Neuronal stem cell (in vitro differentiated cells): ENCODE results near the gene SEPTIN5.
A peak's percentile ranks its signal among the peaks of the same experiment; 100 is the strongest.

Experiments
- DNase-seq: peaks from one replicate; pipeline ENCODE4 v3.0.0-alpha.2; 2013; ENCODE audit warnings: low spot score
- H2AFZ ChIP-seq: one replicate; pipeline ENCODE4 v1.6.1; 2013; ENCODE audit warnings: mild to moderate bottlenecking, low read length, inconsistent platforms
- H2AK5ac ChIP-seq: 2 replicates; pipeline ENCODE4 v1.6.1; 2013; ENCODE audit warnings: low read depth, mild to moderate bottlenecking, inconsistent platforms, low read length, moderate library complexity, mixed read lengths
- H2BK120ac ChIP-seq: 2 replicates; pipeline ENCODE4 v1.6.1; 2013; ENCODE audit warnings: low read depth, mild to moderate bottlenecking, inconsistent platforms, low read length, moderate library complexity, mixed read lengths
- H2BK12ac ChIP-seq: one replicate; pipeline ENCODE4 v1.6.1; 2013; ENCODE audit warnings: low read length, inconsistent platforms
- H2BK15ac ChIP-seq: 2 replicates; pipeline ENCODE4 v1.6.1; 2013; ENCODE audit warnings: mild to moderate bottlenecking, low read length, inconsistent platforms, mixed read lengths
- H2BK5ac ChIP-seq: one replicate; pipeline ENCODE4 v1.6.1; 2013; ENCODE audit warnings: inconsistent platforms, mild to moderate bottlenecking, low read length, moderate library complexity
- H3K14ac ChIP-seq: one replicate; pipeline ENCODE4 v1.6.1; 2013; ENCODE audit warnings: low read length, inconsistent platforms
- H3K18ac ChIP-seq: 2 replicates; pipeline ENCODE4 v1.6.1; 2013; ENCODE audit warnings: low read length, inconsistent platforms
- H3K23ac ChIP-seq: 2 replicates; pipeline ENCODE4 v1.6.1; 2013; ENCODE audit warnings: low read depth, mild to moderate bottlenecking, mixed read lengths, low read length, inconsistent platforms; ENCODE audit not compliant: poor library complexity
- H3K27ac ChIP-seq: replicated peaks from 3 replicates; pipeline ENCODE4 v1.5.1; 2013; ENCODE audit warnings: low read length, inconsistent platforms
- H3K27me3 ChIP-seq, 3 experiments: 2 replicates each; pipeline ENCODE4 v1.6.1; 2013; ENCODE audit warnings: low read length in 3 of 3, mild to moderate bottlenecking in 2 of 3, inconsistent platforms in 1 of 3, low read depth in 1 of 3, mixed read lengths in 1 of 3, moderate library complexity in 1 of 3; ENCODE audit not compliant: control insufficient read depth in 3 of 3, insufficient read depth in 3 of 3
- H3K36me3 ChIP-seq, 2 donors: replicated peaks in 1 of 2; 2 replicates each; pipeline ENCODE4 v1.6.1; 2013; ENCODE audit warnings: low read length in 2 of 2; ENCODE audit not compliant: control insufficient read depth in 2 of 2, insufficient read depth in 2 of 2
- H3K4ac ChIP-seq: 2 replicates; pipeline ENCODE4 v1.6.1; 2013; ENCODE audit warnings: inconsistent platforms, mild to moderate bottlenecking, low read length, moderate library complexity
- H3K4me1 ChIP-seq, 2 donors: 1 replicate in 1 of 2; 2 replicates in 1 of 2; pipeline ENCODE4 v1.6.1; 2013; ENCODE audit warnings: low read length in 2 of 2, low read depth in 1 of 2; ENCODE audit not compliant: control insufficient read depth in 2 of 2, insufficient read depth in 1 of 2
- H3K4me2 ChIP-seq: one replicate; pipeline ENCODE4 v1.6.1; 2013; ENCODE audit warnings: mild to moderate bottlenecking, low read length, inconsistent platforms; ENCODE audit not compliant: insufficient read depth, poor library complexity, severe bottlenecking
- H3K4me3 ChIP-seq, 2 donors: 2 replicates each; pipeline ENCODE4 v1.5.1; 2013; ENCODE audit warnings: low read length in 2 of 2, mild to moderate bottlenecking in 2 of 2, inconsistent platforms in 1 of 2, moderate library complexity in 1 of 2
- H3K79me1 ChIP-seq: one replicate; pipeline ENCODE4 v1.6.1; 2013; ENCODE audit warnings: low read depth, mild to moderate bottlenecking, inconsistent platforms, low read length, moderate library complexity
- H3K9ac ChIP-seq: one replicate; pipeline ENCODE4 v1.6.1; 2013; ENCODE audit warnings: mild to moderate bottlenecking, low read depth, low read length, inconsistent platforms; ENCODE audit not compliant: poor library complexity
- H3K9me3 ChIP-seq, 2 donors: replicated peaks in 1 of 2; 2 replicates each; pipeline versions ENCODE3 to v1.6.1; 2013; ENCODE audit warnings: low read length in 2 of 2, mild to moderate bottlenecking in 2 of 2, inconsistent platforms in 1 of 2, low read depth in 1 of 2, mixed read lengths in 1 of 2, moderate library complexity in 1 of 2; ENCODE audit not compliant: control insufficient read depth in 2 of 2, insufficient read depth in 1 of 2
- H4K8ac ChIP-seq: one replicate; pipeline ENCODE4 v1.6.1; 2013; ENCODE audit warnings: low read depth, mild to moderate bottlenecking, inconsistent platforms, low read length, moderate library complexity
- H4K91ac ChIP-seq: one replicate; pipeline ENCODE4 v1.6.1; 2013; ENCODE audit warnings: low read length, low read depth, mild to moderate bottlenecking, inconsistent platforms; ENCODE audit not compliant: poor library complexity
- WGBS, 2 donors: extraction: QIAGEN DNeasy Blood & Tissue Kit; methylation state at CpG; one replicate each; pipeline ENCODE4 v1.1.7; 2013; ENCODE audit warnings: missing lambda C conversion rate in 2 of 2, mixed read lengths in 1 of 2; ENCODE audit not compliant: insufficient read length in 2 of 2, insufficient replicate concordance in 1 of 2; ENCODE audit errors: extremely low coverage in 2 of 2; 5-methylcytosine and 5-hydroxymethylcytosine counted together

SEPTIN5 gene

DNA sequence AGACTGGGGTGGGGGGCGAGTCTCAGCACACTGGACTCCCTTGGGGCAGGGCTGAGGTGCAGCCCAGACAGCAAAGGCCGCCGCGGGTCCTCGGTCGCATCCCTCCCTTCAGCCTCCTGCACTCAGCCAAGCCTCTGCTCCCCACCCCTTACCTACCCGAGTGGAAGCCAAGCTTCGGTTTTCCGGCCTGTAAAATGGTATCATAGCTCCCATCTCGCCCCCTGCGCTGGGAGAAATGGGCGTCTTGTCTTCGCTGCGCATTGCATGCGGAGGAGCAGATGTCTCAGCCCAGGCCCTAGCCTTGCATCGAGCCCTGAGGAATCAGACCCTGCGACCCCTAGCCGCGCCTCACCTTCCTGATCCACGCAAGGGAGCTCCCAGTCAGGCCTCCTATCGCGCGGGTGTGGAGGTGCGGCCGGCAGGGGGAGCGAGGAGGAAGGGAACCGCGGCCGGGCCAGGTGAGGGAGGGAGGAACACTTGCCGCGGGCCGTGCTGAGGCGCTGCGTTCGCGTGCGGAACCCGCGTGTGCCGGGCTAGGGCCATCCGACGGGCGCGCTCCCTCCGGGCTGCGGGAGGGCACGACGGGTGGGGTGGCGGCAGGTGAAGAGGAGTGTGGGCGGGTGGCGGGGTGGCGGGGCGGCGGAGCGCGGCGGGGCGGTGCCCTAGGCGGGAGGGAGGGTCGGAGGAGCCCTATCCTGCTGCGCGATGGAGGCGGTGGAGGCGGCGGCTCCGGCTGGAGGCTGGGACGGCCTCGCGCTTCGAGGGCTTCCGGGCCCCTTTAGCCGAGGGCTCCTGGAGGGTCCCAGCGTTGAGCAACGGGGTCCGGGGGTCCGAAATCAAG lies 42.2 kb downstream of the SEPTIN5 start:
- Histone ChIP-seq H2BK15ac (no peak overlapping the region), H3K79me1 (no peaks in the 10 kb centered on the region), H3K14ac (no peak overlapping the region), H4K91ac (no peak overlapping the region), H2BK5ac (no peak overlapping the region), H3K9ac (no peak overlapping the region), H3K27me3 (peaks cover 52 to 94% (median 85%) of the 10 kb centered on the region in 3 experiments), H2BK12ac (no peak overlapping the region), H3K4me3 (peak overlapping the region in 1 of 2 donors; percentile 26), H3K36me3 (no peaks in the 10 kb centered on the region), H2AFZ (no peak overlapping the region), H3K27ac (no peak overlapping the region), H2AK5ac (peak overlapping the region; percentile 82), H3K9me3 (peaks cover 0 to 5% of the 10 kb centered on the region in 2 donors), H3K4me2 (peak overlapping the region; percentile 30), H3K23ac (peak overlapping the region; percentile 100), H3K18ac (no peak overlapping the region), H3K4ac (no peak overlapping the region), H4K8ac (no peak overlapping the region), H2BK120ac (no peak overlapping the region), H3K4me1 (peaks cover 7 to 19% of the 10 kb centered on the region in 2 donors)
- WGBS, 2 donors = no CpG with 5 or more reads among the region's 76 CpGs
- no peak for DNase-seq

DNA sequence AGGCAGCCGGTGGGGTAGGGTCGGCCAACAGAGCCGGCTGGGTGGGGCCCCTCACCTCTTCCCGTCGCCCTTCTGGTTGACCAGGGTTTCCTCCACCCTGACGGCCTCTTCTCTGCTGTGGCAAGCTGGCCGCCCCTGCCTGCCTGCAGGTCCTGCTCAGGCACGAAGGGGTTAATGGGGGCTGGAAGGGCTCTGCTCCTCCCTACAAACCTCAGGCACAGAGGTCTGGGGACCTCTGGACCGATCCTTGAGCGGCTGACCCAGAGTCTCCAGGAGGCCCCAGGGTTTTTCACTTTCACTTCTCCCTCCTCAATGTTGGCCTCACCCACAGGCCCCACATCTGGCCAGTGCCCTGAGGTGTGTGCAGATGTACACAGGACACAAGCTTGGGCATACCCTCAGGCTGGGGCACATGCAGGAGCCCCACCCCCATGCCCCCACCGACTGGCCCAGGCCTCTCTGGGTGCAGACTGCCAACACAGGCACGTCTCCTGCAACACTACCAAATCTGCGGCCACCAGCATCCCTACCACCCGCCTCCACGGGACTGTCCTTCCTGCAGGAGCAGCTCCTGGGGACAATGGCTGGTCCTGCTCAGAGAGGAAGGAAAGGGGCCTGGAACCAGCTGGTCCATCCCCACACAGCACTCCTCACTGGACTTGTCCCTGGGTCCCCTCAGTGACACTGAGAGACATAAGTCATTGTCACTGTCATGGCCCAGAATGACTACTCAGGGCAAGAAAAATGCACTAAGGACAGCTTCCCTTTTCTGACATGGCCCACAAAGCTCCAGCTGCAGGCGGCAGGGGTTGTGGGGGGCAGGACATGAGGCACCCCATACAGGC lies 43.1 kb downstream of the SEPTIN5 start:
- Histone ChIP-seq H3K27ac (no peak overlapping the region), H2AFZ (no peak overlapping the region), H3K4ac (no peak overlapping the region), H3K36me3 (no peaks in the 10 kb centered on the region), H2BK5ac (peak overlapping the region; percentile 59), H3K4me1 (peaks cover 13 to 19% of the 10 kb centered on the region in 2 donors), H3K79me1 (no peaks in the 10 kb centered on the region), H3K18ac (peak overlapping the region; percentile 60), H4K91ac (no peak overlapping the region), H3K9me3 (peaks cover 0 to 5% of the 10 kb centered on the region in 2 donors), H3K9ac (no peak overlapping the region), H4K8ac (no peak overlapping the region), H3K14ac (no peak overlapping the region), H2AK5ac (peak overlapping the region; percentile 82), H2BK120ac (no peak overlapping the region), H2BK12ac (no peak overlapping the region), H3K4me3 (no peak overlapping the region), H3K27me3 (peaks cover 60 to 94% (median 93%) of the 10 kb centered on the region in 3 experiments), H3K4me2 (no peak overlapping the region), H3K23ac (peak overlapping the region; percentile 100), H2BK15ac (peak overlapping the region; percentile 71)
- DNase-seq = no peak
- WGBS, 2 donors = no CpG with 5 or more reads among the region's 16 CpGs

DNA sequence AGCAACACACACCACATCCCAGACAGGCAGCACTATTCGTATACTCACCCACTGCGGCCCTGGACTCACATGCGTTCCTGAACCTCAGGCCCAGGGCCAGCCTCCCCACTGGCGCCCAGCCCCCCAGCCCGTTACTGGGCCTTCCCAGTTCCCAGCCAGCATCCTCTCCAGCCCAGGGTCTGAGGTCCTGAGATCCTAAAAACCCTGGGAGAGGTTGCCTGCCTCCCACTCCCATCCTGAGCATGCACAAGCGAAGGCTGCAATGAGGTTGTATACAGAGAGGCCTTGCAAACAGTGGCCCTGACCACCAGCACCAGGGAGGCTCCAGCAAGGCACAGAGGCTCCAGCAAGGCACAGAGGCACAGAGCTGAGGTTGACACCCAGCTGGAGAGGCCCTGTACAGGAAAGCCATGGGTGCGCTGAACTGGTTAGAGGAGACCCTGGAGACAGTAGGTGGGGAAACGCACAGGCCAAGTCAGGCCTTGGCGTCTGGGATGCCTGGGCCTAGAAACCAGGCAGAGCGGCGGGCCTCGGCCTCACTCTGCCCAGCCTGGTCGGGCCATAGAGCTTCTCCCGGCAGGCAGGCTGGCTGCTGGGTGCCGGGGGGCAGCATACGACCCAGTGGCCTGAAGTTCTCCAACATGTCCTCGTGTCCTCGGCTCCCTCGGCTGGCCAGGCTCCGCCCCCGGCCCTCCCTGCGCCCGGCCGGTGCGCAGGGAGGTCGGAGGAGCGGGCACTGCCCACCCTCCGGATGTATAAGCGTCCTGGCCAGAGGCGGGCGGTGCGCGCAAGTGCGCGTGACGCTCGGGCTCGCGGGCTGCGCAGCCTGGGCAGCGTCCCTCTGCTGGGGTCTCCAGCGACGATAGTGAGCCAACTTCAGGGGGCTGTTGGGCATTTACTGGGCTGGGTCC lies 43.9 kb downstream of the SEPTIN5 start:
- H3K4me1 ChIP-seq = peaks cover 12 to 13% of the 10 kb centered on the region in 2 donors
- peaks cover 0 to 2% of the 10 kb centered on the region in 2 donors for H3K9me3 ChIP-seq
- no peaks in the 10 kb centered on the region for H3K79me1 ChIP-seq
- peaks cover 69 to 96% (median 94%) of the 10 kb centered on the region in 3 experiments for H3K27me3 ChIP-seq
- DNase-seq = no peak
- H2AFZ ChIP-seq = no peak overlapping the region
- peak overlapping the region; percentile 92 for H2BK12ac ChIP-seq
- H2BK120ac ChIP-seq = no peak overlapping the region
- WGBS, 2 donors = no CpG with 5 or more reads among the region's 43 CpGs
- H3K23ac ChIP-seq = peak overlapping the region; percentile 100
- no peak overlapping the region for H3K27ac ChIP-seq
- no peak overlapping the region for H4K91ac ChIP-seq
- H3K4ac ChIP-seq = no peak overlapping the region
- H3K4me3 ChIP-seq = no peak overlapping the region
- no peak overlapping the region for H3K14ac ChIP-seq
- H3K36me3 ChIP-seq = no peaks in the 10 kb centered on the region
- H3K9ac ChIP-seq = peak overlapping the region; percentile 50
- H2BK15ac ChIP-seq = peak overlapping the region; percentile 71
- no peak overlapping the region for H4K8ac ChIP-seq
- H3K18ac ChIP-seq = peak overlapping the region; percentile 83
- peak overlapping the region; percentile 82 for H2AK5ac ChIP-seq
- H2BK5ac ChIP-seq = peak overlapping the region; percentile 59
- H3K4me2 ChIP-seq = peak overlapping the region; percentile 31
